GM15510 (cell line): ENCODE measurements around the gene AJAP1.

Experiments
- POLR2A ChIP-seq: IDR thresholded peaks from 3 replicates; pipeline ENCODE4 v1.6.1; 2011; ENCODE audit warnings: borderline replicate concordance; ENCODE audit not compliant: insufficient read length; ENCODE audit errors: extremely low read depth

The AJAP1 gene

DNA sequence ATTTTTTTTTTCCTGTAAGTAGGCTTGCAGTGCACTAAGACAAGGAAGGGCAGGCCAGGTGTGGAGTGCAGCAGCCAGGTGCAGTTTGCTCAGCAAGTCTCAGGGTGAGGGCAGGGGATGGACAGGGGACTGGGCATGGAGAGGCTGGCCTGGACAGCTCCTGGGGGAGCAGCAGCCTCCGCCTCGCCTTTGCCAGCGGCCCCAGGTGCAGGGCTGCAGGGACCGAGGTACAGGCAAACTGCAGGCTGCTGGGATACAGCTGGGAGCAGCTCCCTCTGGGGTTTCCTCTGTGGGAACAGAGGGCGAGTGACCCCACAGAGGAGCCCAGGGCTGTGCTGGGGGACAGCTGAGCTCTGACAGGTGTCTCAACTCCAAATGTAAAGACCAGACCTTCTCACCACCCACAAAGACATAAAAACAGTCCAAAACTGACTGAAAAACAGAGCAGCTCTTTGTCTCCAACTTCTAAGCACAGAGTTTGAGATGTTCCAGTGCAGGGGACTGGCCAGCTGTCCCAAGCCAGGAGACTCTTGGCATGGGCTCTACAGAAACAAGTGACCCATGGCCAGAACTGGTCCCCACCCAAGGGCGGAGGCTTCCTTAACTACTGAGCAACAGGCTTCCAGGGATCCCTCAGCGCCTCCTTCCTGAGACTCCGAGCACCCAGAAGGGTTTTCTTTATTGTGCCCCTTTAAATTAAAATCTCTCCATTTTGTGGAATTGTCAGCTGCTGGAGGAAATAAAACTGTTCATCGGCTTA, 27.7 kb upstream of the AJAP1 start:
- TF ChIP-seq POLR2A = no peak

DNA sequence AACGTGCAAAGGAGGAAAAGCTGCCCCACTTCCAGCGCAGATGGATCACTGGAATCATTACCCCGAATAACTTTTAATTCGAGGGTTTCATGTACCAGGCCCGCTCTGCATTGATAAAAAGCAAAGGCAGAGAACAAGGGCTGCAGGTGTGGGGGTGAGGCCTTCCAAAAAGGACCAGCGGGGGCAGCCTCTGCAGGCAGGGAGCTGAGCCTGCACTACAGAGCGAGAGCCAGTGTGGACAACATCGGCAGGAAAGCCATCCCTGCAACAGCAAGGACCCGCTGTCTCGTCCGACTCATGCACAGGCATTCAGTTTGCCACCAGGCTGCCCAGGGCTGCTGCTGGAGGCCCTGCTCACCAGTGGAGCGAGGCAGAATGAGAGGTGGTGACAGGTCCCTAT, 27.1 kb upstream of the AJAP1 start:
- TF ChIP-seq POLR2A = no peak

- TF ChIP-seq POLR2A = no peak
Measured at GRCh38 chr1:4628992-4629391, 25.4 kb upstream of the AJAP1 start.

GRCh38 chr1:4630561-4630960, 23.8 kb upstream of the AJAP1 start:
- no peak for TF ChIP-seq POLR2A

DNA sequence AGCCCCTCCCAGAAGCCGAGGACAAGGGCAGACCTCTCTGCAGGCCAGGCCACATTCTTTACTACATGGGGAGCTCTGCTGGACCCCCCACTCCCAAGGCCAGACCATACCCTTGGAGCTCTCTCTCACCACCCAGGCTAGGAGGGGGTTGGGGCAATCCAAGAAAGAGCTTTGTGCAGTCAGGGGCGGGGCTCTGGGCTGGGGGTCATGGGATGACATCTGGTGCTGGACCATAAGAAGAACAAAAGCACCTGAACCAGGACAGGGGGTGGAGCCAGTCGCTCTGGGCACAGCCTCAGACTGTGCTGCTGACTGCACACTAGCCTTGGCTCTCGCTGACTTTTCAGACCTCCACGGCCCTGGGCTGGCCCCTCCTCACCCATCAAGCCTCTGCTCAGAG, 23.1 kb upstream of the AJAP1 start:
- no peak for TF ChIP-seq POLR2A

DNA sequence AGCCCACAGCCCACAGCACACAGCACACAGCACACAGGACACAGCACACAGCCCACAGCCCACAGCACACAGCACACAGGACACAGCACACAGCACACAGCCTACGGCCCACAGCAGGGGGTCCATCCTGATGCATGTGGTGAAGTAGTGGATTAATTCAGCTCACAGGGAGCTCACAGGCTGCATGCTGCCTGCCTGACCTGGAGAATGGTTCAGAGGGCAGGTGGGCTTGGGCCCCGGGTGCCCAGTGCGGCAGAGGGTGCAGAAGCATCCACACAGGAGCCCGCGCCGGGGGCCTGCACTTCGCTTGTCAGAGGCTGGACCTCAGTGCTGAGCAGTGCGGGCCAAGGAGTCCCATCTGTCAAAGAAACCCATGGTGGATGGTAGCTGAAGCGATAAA, 21.1 kb upstream of the AJAP1 start:
- no peak for TF ChIP-seq POLR2A

GRCh38 chr1:4634156-4634792, 20.1 kb upstream of the AJAP1 start:
- TF ChIP-seq POLR2A = no peak

DNA sequence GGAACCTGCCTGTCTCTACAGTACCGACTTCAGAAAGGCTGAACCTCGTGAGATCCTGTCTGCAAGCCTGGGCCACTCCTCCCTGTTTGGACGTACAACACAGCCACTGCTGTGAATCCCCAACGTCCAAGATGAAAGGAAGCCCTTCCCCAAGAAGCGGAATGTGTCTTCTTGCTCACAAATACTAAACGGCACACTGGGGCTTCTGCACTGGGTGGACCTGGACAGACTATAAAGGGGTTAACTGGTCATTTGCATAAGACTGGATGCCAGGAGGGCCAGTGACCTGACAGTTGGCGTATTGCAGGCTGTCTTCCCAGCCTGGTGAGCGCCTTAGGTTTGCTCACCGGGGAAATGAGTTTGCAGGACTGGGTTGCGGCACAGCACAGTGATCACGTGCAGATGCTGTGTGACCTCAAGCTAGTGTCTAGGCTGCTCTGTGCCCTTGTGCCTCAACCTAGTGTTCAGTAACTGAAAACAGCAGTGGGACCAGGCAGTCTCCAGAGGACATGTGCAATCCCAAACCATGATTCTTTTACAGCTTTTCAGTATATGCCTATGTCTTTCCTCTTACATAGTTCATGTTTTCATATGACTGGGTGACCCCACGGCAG, 19.5 kb upstream of the AJAP1 start:
- no peak for TF ChIP-seq POLR2A

DNA sequence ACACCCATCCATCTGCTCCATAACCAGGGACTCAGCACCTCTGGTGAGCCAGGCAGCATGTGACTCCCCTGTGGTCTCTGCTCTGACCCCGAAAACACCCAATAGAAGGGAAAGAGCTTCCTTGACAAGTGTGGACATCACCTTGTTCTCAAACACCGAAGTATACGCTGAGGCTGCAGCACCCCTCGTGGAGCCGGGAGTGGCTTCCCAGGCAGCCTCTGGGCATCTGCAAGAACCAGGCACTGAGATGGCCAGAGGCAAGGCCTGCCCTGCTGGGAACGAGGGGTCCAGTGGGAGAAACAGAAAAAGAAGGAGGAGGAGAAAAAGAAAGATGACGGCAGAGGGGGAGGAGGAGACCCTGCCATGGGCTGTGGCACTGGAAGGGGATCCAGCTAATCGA, 18.2 kb upstream of the AJAP1 start:
- TF ChIP-seq POLR2A = no peak

DNA sequence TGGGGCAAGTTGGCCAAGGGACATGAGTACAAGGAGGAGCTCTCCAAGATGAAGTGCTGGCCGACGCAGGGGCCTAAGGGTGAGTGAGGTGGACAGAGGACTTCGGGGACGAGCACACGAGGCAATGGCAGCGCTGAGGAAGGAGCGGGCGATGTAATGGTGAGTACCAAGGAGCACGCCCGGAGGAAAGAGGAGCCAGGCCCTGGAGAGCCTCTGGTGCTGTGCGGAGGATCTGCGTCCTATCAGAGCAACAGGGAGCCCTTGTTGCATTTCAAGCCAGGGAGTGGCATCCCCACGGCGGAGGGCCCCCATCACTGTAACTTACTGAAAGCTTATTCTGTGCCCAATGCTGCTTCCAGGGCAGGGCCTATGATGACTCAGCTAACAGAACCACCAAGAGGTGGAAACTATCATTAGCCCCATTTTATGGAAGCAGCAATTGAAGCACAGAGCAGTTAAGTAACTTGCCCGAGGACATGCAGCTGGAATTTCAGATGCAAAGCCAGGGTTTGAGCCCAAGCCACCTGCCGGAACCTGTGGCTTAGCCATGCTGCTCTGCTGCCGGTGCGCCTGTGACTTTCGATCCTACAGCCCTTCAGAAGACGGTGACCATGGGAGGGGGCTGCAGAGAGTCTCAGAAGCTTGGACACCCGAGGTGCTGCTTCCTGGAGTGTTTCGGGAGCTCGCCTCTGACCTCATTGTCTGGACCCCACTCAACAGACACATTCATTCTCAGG, 17.6 kb upstream of the AJAP1 start:
- TF ChIP-seq POLR2A = no peak

- TF ChIP-seq POLR2A = no peak
Measured at GRCh38 chr1:4637616-4638344, 16.6 kb upstream of the AJAP1 start.

GRCh38 chr1:4638345-4638729, 16.1 kb upstream of the AJAP1 start:
- TF ChIP-seq POLR2A = no peak

DNA sequence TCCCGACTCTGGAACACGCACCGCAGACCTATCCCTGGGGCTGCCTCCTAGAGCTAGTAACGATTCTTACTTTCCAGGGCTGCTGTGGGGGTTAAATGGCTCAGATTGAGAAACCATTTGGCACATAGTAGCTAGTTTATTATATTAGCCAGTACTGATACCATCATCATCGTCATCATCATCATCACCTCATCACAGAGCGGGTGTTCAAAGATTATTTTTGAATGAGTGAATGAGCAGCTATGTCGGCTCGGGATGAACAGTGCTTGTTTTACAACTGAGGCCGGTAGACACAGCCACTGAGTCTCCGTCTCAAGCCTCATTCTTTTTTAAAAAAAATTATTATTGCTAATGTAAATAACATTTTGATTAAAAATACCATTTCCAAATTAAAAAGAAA, 13.5 kb upstream of the AJAP1 start:
- TF ChIP-seq POLR2A = no peak

DNA sequence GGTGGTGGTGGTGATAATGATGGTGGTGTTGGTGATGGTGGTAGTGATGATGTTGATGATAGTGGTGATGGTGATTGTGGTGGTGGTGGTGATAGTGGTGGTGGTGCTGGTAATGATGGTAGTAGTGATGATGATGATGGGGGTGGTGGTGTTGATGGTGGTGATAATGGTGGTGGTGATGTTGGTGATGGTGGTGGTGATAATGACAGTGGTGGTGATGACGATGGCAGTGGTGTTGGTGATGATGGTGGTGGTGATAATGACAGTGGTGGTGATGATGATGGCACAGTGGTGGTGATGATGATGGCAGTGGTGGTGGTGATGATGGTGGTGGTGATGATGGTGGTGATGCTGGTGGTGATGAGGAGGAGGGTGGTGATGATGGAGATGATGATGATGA, 7.0 kb upstream of the AJAP1 start:
- no peak for TF ChIP-seq POLR2A

DNA sequence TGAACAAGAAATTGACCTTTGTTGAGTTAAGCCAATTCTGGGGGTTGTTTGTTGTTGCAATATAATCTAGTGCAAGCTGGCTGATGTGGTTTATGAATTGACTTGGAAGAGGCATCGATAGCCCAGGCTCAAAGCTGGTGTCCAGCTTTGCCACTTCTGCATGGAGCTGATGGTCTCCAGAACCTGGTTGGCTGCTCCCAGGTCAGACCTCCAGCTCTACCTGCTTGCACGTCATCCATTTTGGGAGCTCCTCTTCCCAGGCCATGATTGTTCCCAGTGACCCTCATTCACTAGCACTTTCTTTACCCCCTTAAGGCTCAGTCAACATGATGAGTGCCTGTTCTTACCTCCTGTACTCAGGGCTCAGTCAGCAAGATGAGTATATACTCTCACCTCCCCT, 5.8 kb upstream of the AJAP1 start:
- TF ChIP-seq POLR2A = no peak
